Mesothelial cell of epicardium (in vitro differentiated cells): ENCODE data around the gene ABCD3. TPM values are rescaled to one million over a fixed set of nuclear protein-coding genes. Genes with fewer than 3 reads are reported as not detected.

Experiments
- DNase-seq, 2 experiments: peaks; one replicate each; pipeline ENCODE4 v3.0.0; 2021; ENCODE audit warnings: low spot score in 2 of 2; ENCODE audit not compliant: unreplicated experiment in 2 of 2
- H3K27ac Mint-ChIP-seq: 2 replicates; pipeline ENCODE4 v1.8.0; 2021; ENCODE audit warnings: mixed read lengths
- H3K27me3 Mint-ChIP-seq: 2 replicates; pipeline ENCODE4 v1.8.0; 2021; ENCODE audit warnings: low read depth, mixed read lengths
- H3K36me3 Mint-ChIP-seq: 2 replicates; pipeline ENCODE4 v1.8.0; 2021; ENCODE audit warnings: mixed read lengths
- H3K4me1 Mint-ChIP-seq: 2 replicates; pipeline ENCODE4 v1.8.0; 2021; ENCODE audit warnings: mixed read lengths
- H3K4me3 Mint-ChIP-seq: 2 replicates; pipeline ENCODE4 v1.8.0; 2021; ENCODE audit warnings: mild to moderate bottlenecking, moderate library complexity, mixed read lengths
- H3K9me3 Mint-ChIP-seq: 2 replicates; pipeline ENCODE4 v1.8.0; 2021; ENCODE audit warnings: mixed read lengths
- total RNA-seq: library from RNA; stranded (reverse); gene quantifications from 3 replicates; pipeline ENCODE4 v1.2.1, GENCODE V29; 2021
- TF ChIP-seq, protein P1 (sequence below): fragments of 200-600 bp; sonication (generic); IDR thresholded peaks from one replicate; pipeline ENCODE4 v1.5.0; 2021; ENCODE audit warnings: antibody characterized with exemption; ENCODE audit not compliant: unreplicated experiment

The ABCD3 gene
- total RNA-seq, 1 donor from 2014 or later = 38.2 TPM

DNA sequence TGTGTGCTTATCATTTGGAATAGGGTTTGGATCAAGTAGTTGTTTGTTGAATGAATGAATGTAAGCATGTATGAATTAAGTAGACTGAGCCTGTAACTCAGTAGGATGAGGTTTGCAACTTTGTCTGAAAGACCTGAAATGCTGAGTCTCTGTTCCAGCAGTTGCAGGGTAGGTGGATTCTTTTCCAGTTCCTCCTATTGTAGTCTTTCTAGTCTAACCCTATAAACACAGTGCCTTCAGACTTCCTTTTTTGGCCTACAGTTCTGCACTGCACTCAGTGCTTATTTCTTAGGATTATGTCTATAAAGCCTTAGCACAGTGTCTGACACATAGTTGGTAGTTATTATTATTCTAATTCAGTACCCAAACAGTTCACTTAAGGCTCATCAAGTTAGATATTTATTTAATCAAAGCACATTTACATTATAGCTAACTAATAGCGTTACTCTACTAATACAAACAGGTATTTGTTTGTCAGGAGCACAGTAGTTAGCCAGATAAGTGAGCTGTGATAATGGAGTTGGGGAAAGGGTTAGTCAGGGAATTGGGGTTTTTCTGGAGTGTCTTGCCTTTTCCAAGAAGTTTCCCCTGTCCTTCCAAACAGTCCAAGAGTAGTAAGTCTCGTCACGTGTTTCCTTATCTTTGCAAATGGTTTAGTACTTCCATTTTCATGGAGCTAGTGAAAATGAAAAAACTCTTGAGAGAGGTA, 45.0 kb downstream of the ABCD3 start:
- H3K27me3 Mint-ChIP-seq = no peaks in the 10 kb centered on the region
- H3K36me3 Mint-ChIP-seq = peaks cover 52% of the 10 kb centered on the region
- peaks cover 30% of the 10 kb centered on the region for H3K9me3 Mint-ChIP-seq
- no peak overlapping the region for H3K27ac Mint-ChIP-seq
- no peak overlapping the region for H3K4me3 Mint-ChIP-seq
- DNase-seq = no peak
- H3K4me1 Mint-ChIP-seq = no peaks in the 10 kb centered on the region
- TF ChIP-seq, protein P1, sequence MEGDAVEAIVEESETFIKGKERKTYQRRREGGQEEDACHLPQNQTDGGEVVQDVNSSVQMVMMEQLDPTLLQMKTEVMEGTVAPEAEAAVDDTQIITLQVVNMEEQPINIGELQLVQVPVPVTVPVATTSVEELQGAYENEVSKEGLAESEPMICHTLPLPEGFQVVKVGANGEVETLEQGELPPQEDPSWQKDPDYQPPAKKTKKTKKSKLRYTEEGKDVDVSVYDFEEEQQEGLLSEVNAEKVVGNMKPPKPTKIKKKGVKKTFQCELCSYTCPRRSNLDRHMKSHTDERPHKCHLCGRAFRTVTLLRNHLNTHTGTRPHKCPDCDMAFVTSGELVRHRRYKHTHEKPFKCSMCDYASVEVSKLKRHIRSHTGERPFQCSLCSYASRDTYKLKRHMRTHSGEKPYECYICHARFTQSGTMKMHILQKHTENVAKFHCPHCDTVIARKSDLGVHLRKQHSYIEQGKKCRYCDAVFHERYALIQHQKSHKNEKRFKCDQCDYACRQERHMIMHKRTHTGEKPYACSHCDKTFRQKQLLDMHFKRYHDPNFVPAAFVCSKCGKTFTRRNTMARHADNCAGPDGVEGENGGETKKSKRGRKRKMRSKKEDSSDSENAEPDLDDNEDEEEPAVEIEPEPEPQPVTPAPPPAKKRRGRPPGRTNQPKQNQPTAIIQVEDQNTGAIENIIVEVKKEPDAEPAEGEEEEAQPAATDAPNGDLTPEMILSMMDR = no peak

DNA sequence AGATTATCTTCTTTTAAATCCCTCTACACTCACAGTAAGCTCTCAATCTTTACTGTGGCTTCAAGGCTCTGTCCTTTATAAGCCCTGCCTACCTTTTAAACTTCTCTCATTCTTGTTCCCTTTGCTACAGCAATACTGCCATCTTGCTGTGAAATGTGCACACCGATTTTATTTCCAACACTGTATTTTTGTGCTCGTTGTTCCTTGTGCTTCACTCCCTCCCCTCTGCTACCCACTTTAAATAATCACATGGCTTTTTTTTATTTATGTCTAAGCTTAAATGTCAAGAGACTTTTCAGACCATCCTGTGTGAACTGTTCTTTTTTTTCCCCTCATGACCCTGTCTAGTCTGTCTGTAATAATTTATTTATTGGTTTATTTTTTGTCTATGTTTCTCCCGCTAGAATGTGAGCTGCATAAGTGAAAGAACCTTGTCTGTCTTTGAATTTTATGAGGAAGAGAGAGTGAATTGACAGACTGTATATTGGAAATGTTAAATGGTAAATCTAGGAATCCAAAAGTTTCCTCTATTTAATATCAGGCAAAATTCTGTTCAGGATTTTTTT, 45.7 kb downstream of the ABCD3 start:
- Mint-ChIP-seq H3K27me3 (no peaks in the 10 kb centered on the region), H3K36me3 (peaks cover 48% of the 10 kb centered on the region), H3K4me3 (no peak overlapping the region), H3K27ac (no peak overlapping the region), H3K9me3 (peaks cover 30% of the 10 kb centered on the region), H3K4me1 (peaks cover 2% of the 10 kb centered on the region)
- DNase-seq = no peak
- TF ChIP-seq, protein P1 = no peak

DNA sequence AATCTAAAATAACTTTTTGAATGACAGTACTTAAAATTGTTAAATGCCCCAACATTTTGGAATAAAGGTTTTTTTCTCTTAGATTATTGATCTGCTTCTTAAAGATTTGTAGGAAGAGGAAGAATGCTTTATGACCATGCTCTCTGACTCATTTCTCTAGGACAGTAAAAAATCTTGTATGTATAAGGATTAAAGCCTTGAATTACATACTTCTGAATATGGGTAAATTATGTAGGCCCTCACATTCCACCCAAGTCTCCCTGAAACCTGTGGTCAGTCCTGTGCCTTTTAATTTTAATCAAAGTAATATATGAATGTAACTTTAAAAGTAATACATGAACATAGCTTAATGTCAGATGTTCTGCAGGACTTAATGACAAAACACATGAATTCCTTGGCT, 50.5 kb downstream of the ABCD3 start:
- no peak for DNase-seq
- H3K4me1 Mint-ChIP-seq = peaks cover 6% of the 10 kb centered on the region
- no peaks in the 10 kb centered on the region for H3K27me3 Mint-ChIP-seq
- peaks cover 21% of the 10 kb centered on the region for H3K36me3 Mint-ChIP-seq
- H3K27ac Mint-ChIP-seq = no peak overlapping the region
- no peak overlapping the region for H3K4me3 Mint-ChIP-seq
- TF ChIP-seq, protein P1 = no peak
- peaks cover 8% of the 10 kb centered on the region for H3K9me3 Mint-ChIP-seq

DNA sequence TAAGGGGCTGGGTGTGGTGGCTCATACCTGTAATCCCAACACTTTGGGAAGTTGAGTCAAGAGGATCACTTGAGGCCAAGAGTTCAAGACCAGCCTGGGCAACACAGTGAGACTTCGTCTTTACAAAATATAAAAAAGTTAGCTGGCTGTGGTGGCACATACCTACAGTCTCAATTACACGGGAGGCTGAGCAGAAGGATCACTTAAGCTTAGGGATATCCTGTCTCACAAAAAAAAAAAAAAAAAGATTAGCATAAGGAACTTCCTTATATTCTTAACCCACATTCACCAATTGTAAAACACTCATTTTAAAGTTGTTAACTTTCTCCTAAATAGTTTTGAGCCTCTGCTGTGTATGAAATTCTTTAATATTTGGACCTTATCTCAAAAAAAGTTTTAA, 53.1 kb downstream of the ABCD3 start:
- peaks cover 6% of the 10 kb centered on the region for H3K4me1 Mint-ChIP-seq
- TF ChIP-seq, protein P1 = no peak
- no peaks in the 10 kb centered on the region for H3K27me3 Mint-ChIP-seq
- DNase-seq = no peak
- H3K36me3 Mint-ChIP-seq = peaks cover 10% of the 10 kb centered on the region
- no peak overlapping the region for H3K4me3 Mint-ChIP-seq
- no peak overlapping the region for H3K27ac Mint-ChIP-seq
- no peaks in the 10 kb centered on the region for H3K9me3 Mint-ChIP-seq

DNA sequence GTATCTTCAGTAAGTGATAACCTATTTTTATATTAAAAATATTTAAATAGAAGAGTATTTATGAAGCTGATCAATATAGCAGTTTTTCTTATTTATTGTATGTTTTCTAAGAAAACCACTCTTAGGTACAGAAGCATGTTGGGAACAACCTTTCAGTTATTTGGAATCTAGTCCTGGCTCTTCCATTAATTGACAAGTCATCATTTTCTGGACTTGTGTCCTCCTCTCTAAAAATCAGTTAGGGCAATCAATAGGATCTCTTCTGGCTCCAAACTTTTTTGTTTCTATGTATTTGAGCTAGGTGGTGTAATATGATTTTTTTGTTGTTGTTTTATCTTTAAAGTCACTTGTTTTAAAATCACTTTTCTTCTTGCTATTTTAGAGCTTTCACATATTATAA, 57.0 kb downstream of the ABCD3 start:
- H3K4me1 Mint-ChIP-seq = peaks cover 2% of the 10 kb centered on the region
- no peaks in the 10 kb centered on the region for H3K27me3 Mint-ChIP-seq
- TF ChIP-seq, protein P1 = no peak
- no peaks in the 10 kb centered on the region for H3K9me3 Mint-ChIP-seq
- no peak overlapping the region for H3K4me3 Mint-ChIP-seq
- no peak overlapping the region for H3K27ac Mint-ChIP-seq
- DNase-seq = no peak
- peaks cover 9% of the 10 kb centered on the region for H3K36me3 Mint-ChIP-seq
